Activated CD8-positive, alpha-beta memory T cell treated with anti-CD3 and anti-CD28 coated beads, Interleukin-2, amount 10 ng/mL, durations not matched to agents 7 days and 5 days (primary cell): ENCODE data around the gene IRF9. TPM values are rescaled to one million over a fixed set of nuclear protein-coding genes. Genes with fewer than 3 reads are reported as not detected.

Experiments
- ATAC-seq: fragments of 150-1000 bp; cut with Tn5 transposase; one replicate; pipeline ENCODE4 v1.10.0; 2021; ENCODE audit warnings: moderate library complexity
- CTCF ChIA-PET: fragments of 350-600 bp; sonication (Branson Sonifier 250); formaldehyde crosslinking; loops from one replicate; lab custom pipeline; 2021; ENCODE audit warnings: antibody characterized with exemption; lab: Charles Lee
- DNase-seq: peaks from one replicate; pipeline ENCODE4 v3.0.0-alpha.2; 2020
- H3K27ac Mint-ChIP-seq: one replicate; pipeline ENCODE4 v1.8.0; 2021; ENCODE audit warnings: mild to moderate bottlenecking, mixed read lengths
- H3K27me3 Mint-ChIP-seq: one replicate; pipeline ENCODE4 v1.8.0; 2021; ENCODE audit warnings: mixed read lengths
- H3K36me3 Mint-ChIP-seq: one replicate; pipeline ENCODE4 v1.8.0; 2021; ENCODE audit warnings: mild to moderate bottlenecking, mixed read lengths
- H3K4me1 Mint-ChIP-seq: one replicate; pipeline ENCODE4 v1.8.0; 2021; ENCODE audit warnings: mixed read lengths
- H3K4me3 Mint-ChIP-seq: one replicate; pipeline ENCODE4 v1.8.0; 2021; ENCODE audit warnings: mild to moderate bottlenecking, moderate library complexity, mixed read lengths
- H3K9me3 Mint-ChIP-seq: one replicate; pipeline ENCODE4 v1.8.0; 2022; ENCODE audit warnings: low read depth, mixed read lengths
- total RNA-seq, 2 experiments: library from RNA; stranded (reverse); gene quantifications; one replicate each; pipeline ENCODE4 v1.2.3, GENCODE V29; 2021

IRF9 gene, protein sequence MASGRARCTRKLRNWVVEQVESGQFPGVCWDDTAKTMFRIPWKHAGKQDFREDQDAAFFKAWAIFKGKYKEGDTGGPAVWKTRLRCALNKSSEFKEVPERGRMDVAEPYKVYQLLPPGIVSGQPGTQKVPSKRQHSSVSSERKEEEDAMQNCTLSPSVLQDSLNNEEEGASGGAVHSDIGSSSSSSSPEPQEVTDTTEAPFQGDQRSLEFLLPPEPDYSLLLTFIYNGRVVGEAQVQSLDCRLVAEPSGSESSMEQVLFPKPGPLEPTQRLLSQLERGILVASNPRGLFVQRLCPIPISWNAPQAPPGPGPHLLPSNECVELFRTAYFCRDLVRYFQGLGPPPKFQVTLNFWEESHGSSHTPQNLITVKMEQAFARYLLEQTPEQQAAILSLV
- total RNA-seq, result 100 to 1,000 TPM; 238 to 295 TPM

DNA sequence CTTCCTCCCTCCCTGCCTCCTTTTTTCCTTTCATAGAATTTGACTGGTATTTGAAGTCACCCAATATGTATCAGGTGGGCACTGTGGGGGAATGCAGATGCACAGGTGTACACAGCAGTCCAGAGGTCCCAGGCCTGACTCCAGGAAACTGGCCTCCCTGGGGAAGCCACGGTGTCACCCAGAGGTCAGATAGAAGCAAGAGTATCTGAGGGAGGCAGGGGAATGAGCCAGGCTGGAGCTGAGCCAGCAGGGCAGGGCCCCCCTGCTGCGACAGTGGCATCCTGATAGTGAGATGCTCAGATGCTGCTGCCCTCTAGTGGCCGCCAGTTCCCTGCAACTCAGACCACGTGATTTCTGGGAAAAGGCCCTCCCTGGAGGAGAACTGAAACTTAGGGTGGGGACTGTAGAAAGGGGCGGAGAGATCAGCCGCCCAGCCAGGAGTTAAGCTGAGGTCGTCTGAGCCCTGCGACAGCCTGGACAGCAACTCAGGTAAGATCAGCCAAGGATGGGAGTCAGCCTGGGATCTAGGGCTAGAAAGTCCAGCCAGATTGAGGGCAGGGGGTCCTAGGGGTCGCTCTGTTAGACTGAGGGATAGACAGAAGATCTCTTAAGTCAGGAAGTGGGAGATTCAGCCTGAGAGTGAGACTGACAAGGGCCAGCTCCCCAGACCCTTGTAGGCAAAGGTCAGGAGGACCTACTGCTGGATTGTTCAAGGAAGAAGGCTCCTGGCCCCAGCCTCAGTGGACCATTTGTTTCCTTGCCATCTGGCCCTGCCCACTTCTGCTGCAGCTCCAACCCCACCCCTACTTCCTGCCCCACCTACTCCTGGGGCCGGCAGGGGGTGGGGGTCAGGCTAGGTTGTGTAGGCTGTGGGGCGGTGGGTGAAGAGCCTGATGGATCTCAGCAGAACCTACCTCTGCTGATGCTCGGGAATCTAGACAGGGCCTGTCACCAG is at the start of gene IRF9:
Gene IRF9 (plus strand): TSS at position 416 of the 955 bp plus-strand sequence. CDS start 880 bp downstream, outside the sequence.
- CTCF ChIA-PET, result interaction anchor here (0.6 to 5.0 kb wide), 34 partner anchors 8 to 270 kb away, joined by 3 to 99 read pairs (median 6); partner anchors contain the start of genes CARMIL3, CHMP4A, CIDEB and DCAF11
- Mint-ChIP-seq H3K36me3 (peaks cover 78% of the 10 kb centered on the region), H3K9me3 (no peaks in the 10 kb centered on the region), H3K4me1 (peaks cover 50% of the 10 kb centered on the region), H3K27ac (peak within 1 kb of the TSS; percentile 99), H3K4me3 (peak within 1 kb of the TSS; percentile 93), H3K27me3 (no peaks in the 10 kb centered on the region)
- DNase-seq, result peak; percentile 99
- ATAC-seq, result peak; percentile 87

DNA sequence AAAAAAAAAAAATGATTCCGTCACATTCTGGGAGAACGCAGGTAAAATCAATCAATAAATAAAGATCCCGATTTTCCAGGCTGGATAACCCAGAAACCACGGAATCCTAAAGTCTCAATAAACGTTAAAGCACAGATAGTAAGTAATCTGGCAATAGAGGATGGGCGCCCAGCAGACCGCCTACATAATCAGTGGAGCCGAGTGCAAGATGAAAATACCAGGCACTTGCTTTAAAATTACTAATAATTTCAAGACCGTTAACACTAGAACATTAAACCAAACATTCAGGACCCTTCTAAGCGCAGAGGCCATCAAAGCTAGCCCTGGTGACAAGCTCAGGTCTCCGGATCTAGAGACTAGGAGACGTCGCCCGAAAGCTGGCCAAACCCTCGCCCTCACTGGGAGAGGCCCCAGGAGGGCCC is 47.7 kb upstream of the IRF9 start:
- ATAC-seq, result no peak
- H3K36me3 Mint-ChIP-seq, result peaks cover 19% of the 10 kb centered on the region
- H3K27ac Mint-ChIP-seq, result peak overlapping the region; percentile 100
- no peaks in the 10 kb centered on the region for H3K9me3 Mint-ChIP-seq
- CTCF ChIA-PET, result interaction anchor here (1.0 to 5.3 kb wide), 9 partner anchors 20 to 157 kb away, joined by 4 to 52 read pairs (median 8); partner anchors contain the start of genes CARMIL3, EMC9, IRF9 and PCK2
- no peaks in the 10 kb centered on the region for H3K27me3 Mint-ChIP-seq
- H3K4me1 Mint-ChIP-seq, result peaks cover 39% of the 10 kb centered on the region
- no peak for DNase-seq
- H3K4me3 Mint-ChIP-seq, result peak overlapping the region; percentile 99

DNA sequence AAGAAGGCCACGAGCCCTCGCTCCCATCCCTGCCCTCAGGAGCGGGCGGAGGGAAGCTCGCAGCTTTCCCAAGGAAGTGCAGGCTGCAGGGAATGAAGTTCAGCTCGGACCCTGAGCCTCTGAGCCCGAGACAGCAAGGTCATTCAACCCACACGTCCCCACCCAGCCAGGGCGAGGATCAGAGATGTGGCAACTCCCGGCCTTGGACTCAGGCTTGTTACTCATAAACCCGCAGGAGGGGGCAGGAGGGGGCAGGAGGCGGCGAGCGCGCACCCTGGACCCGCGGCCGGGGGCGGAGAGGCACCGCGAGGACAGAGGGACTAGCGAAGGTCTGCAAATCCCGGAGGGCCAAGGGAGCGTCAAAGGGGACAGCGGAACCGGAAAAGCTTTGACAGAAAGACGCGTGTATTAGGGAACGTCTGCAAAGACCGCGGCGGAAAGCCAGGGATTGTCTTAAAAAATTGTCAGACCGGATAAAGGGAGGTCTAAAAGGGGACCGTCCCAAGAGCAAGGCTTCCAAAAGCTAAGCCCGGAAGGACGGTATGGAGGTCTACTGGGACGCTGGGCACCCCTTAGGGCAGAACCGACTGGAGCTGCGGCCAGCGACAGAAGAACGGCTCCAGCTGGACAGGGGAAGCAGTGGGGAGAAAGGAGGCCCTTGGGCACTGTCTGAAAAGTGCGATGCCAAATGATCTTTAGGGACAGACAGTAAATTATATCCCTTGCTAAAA is 47.1 kb upstream of the IRF9 start:
- Mint-ChIP-seq H3K4me1 (peaks cover 36% of the 10 kb centered on the region), H3K9me3 (no peaks in the 10 kb centered on the region), H3K36me3 (peaks cover 25% of the 10 kb centered on the region), H3K4me3 (peak overlapping the region; percentile 99), H3K27ac (peak overlapping the region; percentile 100), H3K27me3 (no peaks in the 10 kb centered on the region)
- peak; percentile 90 for DNase-seq
- CTCF ChIA-PET, result interaction anchor here (0.5 to 5.3 kb wide), 23 partner anchors 10 to 1132 kb away, joined by 3 to 52 read pairs (median 4); partner anchors contain the start of genes AJUBA, CARMIL3, EMC9 and IRF9
- ATAC-seq, result no peak

DNA sequence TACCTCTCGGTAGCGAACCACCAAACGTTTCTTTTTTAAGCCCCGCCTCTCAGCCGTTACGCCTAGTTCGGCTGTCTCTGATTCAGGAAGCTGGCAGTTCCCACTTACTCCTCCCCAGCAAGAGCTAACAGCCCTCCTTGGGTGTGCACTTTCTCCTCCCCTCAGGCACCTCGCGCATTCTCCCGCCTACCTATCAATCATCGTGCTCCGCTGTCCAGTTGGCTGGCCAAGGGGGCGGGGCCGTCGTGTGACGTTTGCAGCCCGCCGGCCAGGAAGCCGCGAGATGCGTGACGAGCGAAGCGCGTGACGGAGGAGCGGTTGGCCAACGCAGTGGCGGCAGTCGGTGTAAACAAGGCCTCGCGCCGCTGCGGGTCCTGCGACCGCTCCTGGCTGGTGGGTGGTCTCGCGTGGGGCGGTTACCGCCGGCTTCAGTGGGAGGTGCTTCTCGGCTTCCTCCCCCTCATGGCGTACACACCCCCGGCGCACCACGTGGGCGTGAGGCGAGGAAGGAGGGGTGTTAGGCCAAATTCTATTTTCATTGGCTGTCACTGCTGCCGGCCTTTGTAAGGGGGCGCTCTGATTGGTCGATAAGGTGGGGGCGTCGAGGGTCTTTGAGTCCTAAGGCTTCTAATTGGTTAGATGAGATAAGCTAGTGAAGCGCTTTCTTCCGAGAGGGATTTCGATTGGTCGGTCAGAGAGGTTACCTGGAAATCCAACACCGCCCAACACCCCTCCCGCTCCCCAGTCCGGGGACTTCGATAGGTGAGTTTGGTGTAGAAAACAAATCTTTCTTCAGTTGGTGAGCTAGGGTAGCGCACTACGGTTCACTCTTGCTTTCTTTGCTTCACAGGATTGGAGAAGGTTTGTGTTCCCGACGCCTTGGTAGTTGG is 46.3 kb upstream of the IRF9 start, which contains the start of the genes DCAF11 and NRL:
Gene DCAF11 (plus strand): TSS at position 246 of the 890 bp plus-strand sequence. CDS start 818 bp downstream, outside the sequence.
Gene NRL (minus strand): TSS at position 418 of the 890 bp plus-strand sequence. CDS start 32,101 bp downstream, outside the sequence.
- DNase-seq (peak; percentile 100), ATAC-seq (peak; percentile 91)
- CTCF ChIA-PET, result interaction anchor here (0.5 to 5.3 kb wide), 26 partner anchors 10 to 1132 kb away, joined by 3 to 52 read pairs (median 4); partner anchors contain the start of genes AJUBA, CARMIL3, EMC9 and IRF9
- Mint-ChIP-seq H3K36me3 (peaks cover 33% of the 10 kb centered on the region), H3K4me1 (peaks cover 30% of the 10 kb centered on the region), H3K27ac (peak within 1 kb of the TSS; percentile 100), H3K9me3 (no peaks in the 10 kb centered on the region), H3K4me3 (peak within 1 kb of the TSS; percentile 99), H3K27me3 (no peaks in the 10 kb centered on the region)

DNA sequence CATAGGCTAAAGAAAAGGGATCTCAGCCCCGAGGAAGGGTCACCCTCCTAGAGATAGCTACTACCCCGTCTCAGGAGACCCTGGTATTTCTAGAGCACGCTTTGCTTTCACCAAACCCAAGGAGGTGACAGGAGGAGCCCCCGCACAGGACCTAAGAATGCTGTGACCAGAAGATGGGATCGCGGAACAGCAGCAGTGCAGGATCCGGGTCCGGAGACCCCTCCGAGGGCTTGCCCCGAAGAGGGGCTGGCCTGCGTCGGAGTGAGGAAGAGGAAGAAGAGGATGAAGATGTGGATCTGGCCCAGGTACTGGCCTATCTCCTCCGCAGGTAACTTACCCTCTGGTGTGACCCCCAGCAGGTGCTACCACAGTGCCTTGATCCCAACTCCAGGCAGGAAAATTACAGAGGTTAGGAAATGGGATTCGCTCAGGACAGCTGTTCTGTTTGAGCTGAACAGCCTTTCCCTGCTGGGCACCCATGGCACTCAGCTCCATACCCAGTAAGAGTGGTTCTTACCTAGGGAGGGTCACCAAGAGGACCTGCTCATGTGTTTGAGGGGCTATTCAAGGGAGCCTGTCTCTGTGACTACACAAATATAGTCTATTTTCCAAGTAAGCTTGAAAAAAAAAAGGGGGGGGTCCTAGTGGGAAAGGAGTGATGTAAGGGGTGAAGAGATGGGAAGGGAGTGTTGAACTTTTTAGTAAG is 45.5 kb upstream of the IRF9 start:
- DNase-seq, result no peak

DNA sequence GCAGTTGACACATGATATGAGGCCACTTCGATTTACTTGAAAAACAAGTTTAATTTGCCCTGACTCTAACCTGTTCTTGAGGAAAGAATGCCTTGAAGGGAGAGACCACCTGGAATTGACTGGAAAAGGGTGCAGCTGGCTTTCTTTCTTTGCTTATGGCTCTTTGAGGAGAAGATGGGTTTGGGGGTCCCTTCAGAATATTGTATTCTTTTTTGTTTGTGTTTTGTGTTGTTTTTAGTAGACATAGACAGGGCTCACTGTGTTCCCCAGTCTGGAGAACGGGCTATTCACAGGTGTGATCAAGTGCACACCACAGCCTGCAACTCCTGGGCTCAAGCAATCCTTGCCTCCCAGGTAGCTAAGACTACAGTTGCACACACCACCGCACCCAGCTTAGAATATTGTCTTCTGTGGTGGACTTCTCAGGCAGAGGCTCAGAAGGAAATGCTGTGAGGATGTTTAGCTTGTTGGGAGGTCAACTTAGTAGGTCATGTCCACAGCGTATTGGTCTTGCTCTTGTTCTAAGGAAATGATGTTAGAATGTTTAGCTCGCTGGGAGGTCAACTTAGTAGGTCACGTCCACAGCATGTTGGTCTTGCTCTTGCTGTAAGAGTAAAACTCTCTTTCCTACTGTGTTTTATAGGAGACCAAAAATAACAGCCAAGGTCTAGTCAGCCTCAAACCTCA is 44.8 kb upstream of the IRF9 start:
- Mint-ChIP-seq H3K36me3 (peaks cover 41% of the 10 kb centered on the region), H3K4me1 (peaks cover 24% of the 10 kb centered on the region), H3K27ac (peak overlapping the region; percentile 100), H3K4me3 (peak overlapping the region; percentile 99), H3K9me3 (no peaks in the 10 kb centered on the region), H3K27me3 (no peaks in the 10 kb centered on the region)
- ATAC-seq (no peak), DNase-seq (no peak)
- CTCF ChIA-PET, result interaction anchor here (1.0 to 5.3 kb wide), 7 partner anchors 8 to 192 kb away, joined by 3 to 52 read pairs (median 8); partner anchors contain the start of genes EMC9, IRF9 and PSME1

More for the DNA sequence above, 45.5 kb upstream of the IRF9 start:
- CTCF ChIA-PET, result interaction anchor here (1.0 to 5.3 kb wide), 14 partner anchors 9 to 195 kb away, joined by 3 to 52 read pairs (median 8); partner anchors contain the start of genes EMC9, IRF9, LTB4R and LTB4R2
- H3K4me3 Mint-ChIP-seq, result peak overlapping the region; percentile 99
- no peaks in the 10 kb centered on the region for H3K27me3 Mint-ChIP-seq
- ATAC-seq, result no peak
- peak overlapping the region; percentile 100 for H3K27ac Mint-ChIP-seq
- H3K4me1 Mint-ChIP-seq, result peaks cover 29% of the 10 kb centered on the region
- peaks cover 36% of the 10 kb centered on the region for H3K36me3 Mint-ChIP-seq
- no peaks in the 10 kb centered on the region for H3K9me3 Mint-ChIP-seq

DNA sequence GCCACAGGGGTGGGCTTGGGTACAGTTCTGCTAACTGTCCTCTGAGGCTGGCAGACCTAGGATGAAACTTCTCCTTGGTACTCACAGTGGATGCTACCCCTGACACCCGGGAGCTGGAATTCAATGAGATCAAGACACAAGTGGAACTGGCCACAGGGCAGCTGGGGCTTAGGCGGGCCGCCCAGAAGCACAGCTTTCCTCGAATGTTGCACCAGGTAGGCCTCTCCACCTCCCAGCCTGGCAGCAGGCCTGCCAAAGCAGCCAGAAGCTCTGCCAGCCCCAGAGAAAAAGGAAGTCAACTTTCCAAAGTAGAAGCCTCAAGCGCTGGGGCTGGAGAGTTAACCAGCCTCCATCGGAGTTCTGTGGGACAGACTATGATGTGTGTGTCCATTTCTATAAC is 43.9 kb upstream of the IRF9 start:
- CTCF ChIA-PET, result interaction anchor here (0.7 to 5.3 kb wide), 5 partner anchors 9 to 44 kb away, joined by 3 to 52 read pairs (median 6); partner anchors contain the start of genes FITM1, IRF9 and PSME1
- no peaks in the 10 kb centered on the region for H3K9me3 Mint-ChIP-seq
- peaks cover 45% of the 10 kb centered on the region for H3K36me3 Mint-ChIP-seq
- no peak for ATAC-seq
- no peak for DNase-seq
- no peak overlapping the region for H3K4me3 Mint-ChIP-seq
- H3K27me3 Mint-ChIP-seq, result no peaks in the 10 kb centered on the region
- H3K4me1 Mint-ChIP-seq, result peaks cover 24% of the 10 kb centered on the region
- no peak overlapping the region for H3K27ac Mint-ChIP-seq

DNA sequence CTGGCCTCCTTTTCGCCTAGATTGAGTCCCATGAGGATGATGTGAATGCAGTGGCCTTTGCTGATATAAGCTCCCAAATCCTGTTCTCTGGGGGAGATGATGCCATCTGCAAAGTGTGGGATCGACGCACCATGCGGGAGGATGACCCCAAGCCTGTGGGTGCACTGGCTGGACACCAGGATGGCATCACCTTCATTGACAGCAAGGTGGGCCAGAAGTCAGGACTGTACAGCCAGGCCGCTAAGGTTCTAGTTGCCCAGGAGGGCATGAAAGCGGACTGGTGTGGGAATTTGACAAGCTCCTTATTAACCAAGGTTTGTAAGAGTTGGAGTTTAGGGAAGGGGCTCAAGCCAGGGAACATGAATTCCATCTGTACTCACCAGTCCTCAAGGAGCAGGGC is 41.4 kb upstream of the IRF9 start:
- Mint-ChIP-seq H3K4me1 (peaks cover 24% of the 10 kb centered on the region), H3K36me3 (peaks cover 53% of the 10 kb centered on the region), H3K27me3 (no peaks in the 10 kb centered on the region), H3K4me3 (no peak overlapping the region), H3K27ac (no peak overlapping the region), H3K9me3 (no peaks in the 10 kb centered on the region)
- CTCF ChIA-PET, result interaction anchor here (0.8 to 1.4 kb wide), 3 partner anchors 13 to 16 kb away, joined by 3 to 4 read pairs (median 3); partner anchors contain the start of gene PSME1
- ATAC-seq, result no peak
- DNase-seq, result no peak

DNA sequence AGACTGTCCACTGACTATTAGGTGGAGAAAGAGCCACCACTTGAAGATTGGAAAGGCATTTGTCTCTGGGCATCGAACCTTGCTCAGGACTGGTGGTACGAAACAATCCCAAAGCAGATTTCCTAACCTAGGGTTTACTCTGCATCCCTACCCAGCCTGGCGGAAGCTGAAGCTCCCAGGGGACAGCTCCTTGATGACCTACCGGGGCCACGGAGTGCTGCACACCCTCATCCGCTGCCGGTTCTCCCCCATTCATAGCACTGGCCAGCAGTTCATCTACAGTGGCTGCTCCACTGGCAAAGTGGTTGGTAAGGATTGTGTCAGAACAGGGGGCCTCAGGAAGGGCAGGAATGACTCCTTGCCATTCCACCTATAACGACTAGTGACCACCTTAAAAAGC is 39.9 kb upstream of the IRF9 start:
- DNase-seq (no peak), ATAC-seq (no peak)
- CTCF ChIA-PET, result interaction anchor here (1.2 to 1.6 kb wide), 2 partner anchors 12 to 13 kb away, joined by 3 read pairs; no protein-coding TSS in a partner anchor
- no peak overlapping the region for H3K4me3 Mint-ChIP-seq
- peaks cover 14% of the 10 kb centered on the region for H3K4me1 Mint-ChIP-seq
- peaks cover 49% of the 10 kb centered on the region for H3K36me3 Mint-ChIP-seq
- H3K27me3 Mint-ChIP-seq, result no peaks in the 10 kb centered on the region
- no peak overlapping the region for H3K27ac Mint-ChIP-seq
- no peaks in the 10 kb centered on the region for H3K9me3 Mint-ChIP-seq

DNA sequence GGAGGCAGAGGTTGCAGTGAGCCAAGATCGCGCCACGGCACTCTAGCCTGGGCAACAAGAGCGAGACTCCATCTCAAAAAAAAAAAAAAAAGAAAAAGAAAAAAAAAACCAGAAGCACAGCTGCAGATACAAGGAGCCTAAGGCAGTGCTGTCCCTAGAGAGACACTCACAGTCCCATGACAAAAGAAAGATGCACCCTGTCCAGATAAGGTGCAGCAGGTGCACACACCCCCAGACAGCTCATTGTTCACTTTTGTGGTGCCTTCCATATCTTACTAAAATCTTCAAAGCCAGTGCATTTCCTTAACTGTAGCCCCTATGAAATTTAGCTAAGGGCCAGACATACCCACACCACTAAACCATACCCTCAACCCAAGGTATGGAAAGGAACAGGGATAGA is 38.6 kb upstream of the IRF9 start:
- Mint-ChIP-seq H3K27ac (no peak overlapping the region), H3K9me3 (no peaks in the 10 kb centered on the region), H3K4me1 (peaks cover 5% of the 10 kb centered on the region), H3K4me3 (no peak overlapping the region), H3K27me3 (no peaks in the 10 kb centered on the region), H3K36me3 (peaks cover 41% of the 10 kb centered on the region)
- CTCF ChIA-PET, result interaction anchor here (1.2 kb wide), 1 partner anchor 14 kb away, joined by 5 read pairs; no protein-coding TSS in a partner anchor
- ATAC-seq, result no peak
- no peak for DNase-seq
